Renal cortex interstitium (tissue), 11 donors: ENCODE data around the gene FYN. TPM values are rescaled to one million over a fixed set of nuclear protein-coding genes. Genes with fewer than 3 reads are reported as not detected.

Experiments used
- DNase-seq, 11 donors: peaks; one replicate each; pipeline ENCODE4 v3.0.0-alpha.2; 2013; ENCODE audit warnings: low read depth in 9 of 11, low spot score in 4 of 11; ENCODE audit errors: extremely low read depth in 1 of 11
- polyA plus RNA-seq, 3 donors: library from polyadenylated mRNA; unstranded; fragments of 120-200 nt; gene quantifications; one replicate each; pipeline ENCODE4 v1.2.1, GENCODE V29; 2013; ENCODE audit not compliant: insufficient read length in 3 of 3

The FYN gene
- polyA plus RNA-seq, 3 donors: 137 to 177 (median 176) TPM

- no peak for DNase-seq
Measured at GRCh38 chr6:111864138-111865048, 8.9 kb downstream of the FYN start.

GRCh38 chr6:111862741-111863140, 10.5 kb downstream of the FYN start:
- DNase-seq: no peak

- DNase-seq: no peak
Measured at GRCh38 chr6:111862314-111862713, 10.9 kb downstream of the FYN start.

- DNase-seq: no peak
Measured at GRCh38 chr6:111861431-111861885, 11.8 kb downstream of the FYN start.

GRCh38 chr6:111858347-111858746, 14.9 kb downstream of the FYN start:
- DNase-seq: no peak

GRCh38 chr6:111857674-111858337, 15.4 kb downstream of the FYN start:
- DNase-seq: no peak

GRCh38 chr6:111855753-111856152, 17.5 kb downstream of the FYN start:
- DNase-seq: no peak

- DNase-seq: no peak
Measured at GRCh38 chr6:111854683-111855082, 18.6 kb downstream of the FYN start.

GRCh38 chr6:111852725-111853124, 20.5 kb downstream of the FYN start:
- no peak for DNase-seq

GRCh38 chr6:111850295-111850937, 22.8 kb downstream of the FYN start:
- no peak for DNase-seq

- DNase-seq: no peak
Measured at GRCh38 chr6:111849298-111849697, 24.0 kb downstream of the FYN start.

- DNase-seq: no peak
Measured at GRCh38 chr6:111848262-111848812, 24.9 kb downstream of the FYN start.

- DNase-seq: no peak
Measured at GRCh38 chr6:111846492-111847409, 26.5 kb downstream of the FYN start.

- DNase-seq: no peak
Measured at GRCh38 chr6:111846066-111846465, 27.2 kb downstream of the FYN start.

- no peak for DNase-seq
Measured at GRCh38 chr6:111845441-111845871, 27.8 kb downstream of the FYN start.

- no peak for DNase-seq
Measured at GRCh38 chr6:111844921-111845320, 28.3 kb downstream of the FYN start.

- no peak for DNase-seq
Measured at GRCh38 chr6:111844376-111844775, 28.9 kb downstream of the FYN start.

GRCh38 chr6:111843347-111844147, 29.7 kb downstream of the FYN start:
- no peak for DNase-seq
